Tongue (tissue), 2 donors: Measurements from ENCODE around the gene RBM4B. TPM values are rescaled to one million over a fixed set of nuclear protein-coding genes. Genes with fewer than 3 reads are reported as not detected.
"Not testable (repeated sequence)": the region's sequence is repeated elsewhere in the genome, so short reads cannot be mapped to it uniquely, and the experiment has no call there.

ENCODE experiments used
- DNase-seq: peaks from one replicate; pipeline ENCODE4 v3.0.0-alpha.2; 2015
- total RNA-seq: library from RNA; depleted of rRNA; stranded (reverse); fragments of >200 nt; gene quantifications from one replicate; pipeline ENCODE4 v1.2.3, GENCODE V29; 2014

The RBM4B gene, protein sequence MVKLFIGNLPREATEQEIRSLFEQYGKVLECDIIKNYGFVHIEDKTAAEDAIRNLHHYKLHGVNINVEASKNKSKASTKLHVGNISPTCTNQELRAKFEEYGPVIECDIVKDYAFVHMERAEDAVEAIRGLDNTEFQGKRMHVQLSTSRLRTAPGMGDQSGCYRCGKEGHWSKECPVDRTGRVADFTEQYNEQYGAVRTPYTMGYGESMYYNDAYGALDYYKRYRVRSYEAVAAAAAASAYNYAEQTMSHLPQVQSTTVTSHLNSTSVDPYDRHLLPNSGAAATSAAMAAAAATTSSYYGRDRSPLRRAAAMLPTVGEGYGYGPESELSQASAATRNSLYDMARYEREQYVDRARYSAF
- total RNA-seq, result 25.4 TPM

- peak; percentile 98 for DNase-seq
Measured at GRCh38 chr11:66677599-66678375, at the start of gene RBM4B. Gene RBM4B, minus strand, starts transcription at chr11:66677887. Its CDS starts 808 bp downstream, at chr11:66677079.

DNA sequence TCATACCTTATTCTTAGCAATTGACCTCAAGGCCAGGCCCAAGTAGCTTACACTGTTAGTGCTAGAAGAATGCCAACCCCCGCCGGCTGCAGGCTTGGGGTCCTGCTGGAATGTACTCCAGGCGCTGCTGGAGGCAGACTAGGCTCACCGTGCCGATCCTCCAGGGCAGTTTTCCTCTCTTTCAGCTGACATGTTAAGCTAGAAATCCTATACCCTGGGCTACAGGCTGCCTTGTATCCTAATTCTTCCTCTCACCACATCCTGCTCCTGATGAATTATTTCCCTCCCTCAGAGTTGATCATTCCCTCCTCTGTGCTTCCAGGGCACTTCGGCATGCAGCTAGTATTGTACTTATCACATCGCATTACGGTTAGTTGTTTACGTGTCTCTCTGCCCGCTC lies 48.0 kb upstream of the RBM4B start:
- no peak for DNase-seq

DNA sequence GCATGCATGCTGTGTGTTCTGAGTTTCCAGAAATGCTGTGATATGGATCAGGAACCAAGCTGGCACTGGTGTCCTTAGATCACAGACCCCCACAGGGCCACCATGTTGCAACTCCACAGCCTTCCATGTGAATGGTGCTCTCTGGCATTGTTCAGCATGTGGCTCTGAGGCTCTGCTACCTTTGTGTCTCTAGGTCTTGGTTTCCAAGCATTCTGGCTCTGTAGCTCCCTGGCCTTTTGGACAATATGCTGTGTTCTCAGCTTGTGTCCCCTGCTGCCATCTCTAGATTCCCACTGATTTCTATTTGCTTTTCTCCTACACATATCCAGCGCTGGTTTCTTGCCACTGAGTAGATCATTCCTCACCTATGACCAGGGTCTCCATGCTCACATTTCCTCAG lies 47.4 kb upstream of the RBM4B start:
- DNase-seq, result no peak

DNA sequence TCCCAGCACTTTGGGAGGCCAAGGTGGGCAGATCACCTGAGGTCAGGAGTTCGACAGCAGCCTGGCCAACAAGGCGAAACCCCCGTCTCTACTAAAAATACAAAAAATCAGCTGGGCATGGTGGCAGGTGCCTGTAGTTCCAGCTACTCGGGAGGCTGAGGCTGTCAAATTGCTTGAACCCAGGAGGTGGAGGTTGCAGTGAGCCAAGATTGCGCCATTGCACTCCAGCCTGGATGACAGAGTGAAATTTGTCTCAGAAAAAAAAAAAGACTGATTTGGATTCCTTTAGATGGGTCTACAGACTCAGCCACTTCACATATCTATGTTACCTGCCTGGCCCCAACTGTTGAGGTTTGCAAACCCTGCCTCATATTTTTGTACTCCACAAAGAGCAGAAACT lies 46.5 kb upstream of the RBM4B start:
- DNase-seq, result not testable (repeated sequence)

- no peak for DNase-seq
Measured at GRCh38 chr11:66723693-66724092, 46.0 kb upstream of the RBM4B start.

- DNase-seq, result no peak
Measured at GRCh38 chr11:66722745-66723651, 45.3 kb upstream of the RBM4B start.

- no peak for DNase-seq
Measured at GRCh38 chr11:66721939-66722338, 44.3 kb upstream of the RBM4B start.

- DNase-seq, result no peak
Measured at GRCh38 chr11:66720899-66721470, 43.3 kb upstream of the RBM4B start.

DNA sequence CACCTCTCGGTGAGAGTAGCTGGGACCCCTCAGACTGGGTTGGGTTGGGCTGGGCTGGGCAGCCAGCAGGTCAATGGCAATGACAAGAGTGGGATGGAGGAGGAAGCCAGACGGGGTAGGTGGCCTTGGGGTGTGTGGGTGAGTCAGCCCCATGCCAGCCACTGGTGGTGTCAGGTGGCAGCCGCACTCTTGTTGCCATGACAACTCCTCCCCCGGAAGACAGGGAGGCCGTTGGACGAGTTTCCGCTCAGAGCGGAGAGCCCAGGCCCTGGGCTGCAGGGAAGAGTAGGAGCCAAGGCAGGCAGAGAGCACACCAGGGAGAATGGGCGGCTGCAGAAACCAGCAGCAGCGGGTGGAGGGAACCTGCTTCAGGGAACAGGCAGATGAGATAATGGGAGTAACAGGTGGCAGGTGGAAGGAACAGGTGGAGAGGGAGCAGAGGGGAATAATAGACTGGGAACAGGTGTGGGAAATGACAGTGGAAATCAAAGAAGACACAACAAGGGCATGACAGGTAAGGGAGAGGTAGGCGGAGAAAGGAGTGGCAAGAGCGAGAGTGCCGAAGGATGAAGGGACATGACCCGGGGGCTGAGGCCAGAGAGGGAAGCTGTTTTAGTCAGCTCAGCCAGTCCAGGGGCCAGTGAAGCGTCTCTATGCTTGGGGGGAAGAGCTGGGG lies 42.7 kb upstream of the RBM4B start:
- DNase-seq, result peak; percentile 40

GRCh38 chr11:66719111-66719872 lies 41.6 kb upstream of the RBM4B start:
- DNase-seq, result no peak

GRCh38 chr11:66718320-66718971 lies 40.8 kb upstream of the RBM4B start:
- DNase-seq, result peak; percentile 63

GRCh38 chr11:66717925-66718319 lies 40.2 kb upstream of the RBM4B start:
- DNase-seq, result no peak

GRCh38 chr11:66716996-66717395 lies 39.3 kb upstream of the RBM4B start:
- DNase-seq, result no peak

DNA sequence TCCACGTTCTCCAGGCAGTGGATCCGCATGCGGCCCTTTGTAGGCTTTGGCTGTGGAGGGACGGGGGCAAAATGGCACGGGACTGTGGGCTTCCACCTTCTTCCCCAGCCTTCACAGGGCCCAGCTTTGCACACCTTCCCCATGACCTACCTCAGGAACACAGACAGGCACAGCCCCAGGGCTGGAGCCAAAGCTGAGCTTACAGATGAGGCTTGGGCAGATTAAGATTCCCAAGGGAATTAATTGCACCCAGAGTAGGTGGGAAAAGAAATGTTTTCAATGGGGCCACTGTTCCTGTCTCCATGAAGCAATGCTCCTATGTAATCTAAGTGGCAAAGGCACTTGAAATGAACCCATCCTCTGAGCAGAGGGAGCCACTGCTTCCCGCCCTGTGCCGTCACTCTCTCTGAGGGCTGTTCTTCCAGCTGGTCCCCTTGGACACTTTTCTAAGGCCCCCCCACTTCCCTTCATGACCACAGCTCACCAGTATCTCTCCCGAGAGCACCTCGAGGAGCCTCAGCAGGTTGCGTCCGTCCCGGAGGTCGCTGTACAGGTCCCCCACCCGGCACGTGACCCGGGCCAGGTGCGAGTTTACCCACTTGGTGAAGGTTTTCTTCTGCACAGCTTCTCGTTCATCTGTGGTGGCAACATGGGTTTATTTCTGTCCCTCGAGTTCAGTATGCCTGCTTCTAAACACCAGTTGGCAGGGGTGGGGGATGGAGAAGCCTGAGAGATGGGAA lies 37.8 kb upstream of the RBM4B start:
- DNase-seq, result no peak

DNA sequence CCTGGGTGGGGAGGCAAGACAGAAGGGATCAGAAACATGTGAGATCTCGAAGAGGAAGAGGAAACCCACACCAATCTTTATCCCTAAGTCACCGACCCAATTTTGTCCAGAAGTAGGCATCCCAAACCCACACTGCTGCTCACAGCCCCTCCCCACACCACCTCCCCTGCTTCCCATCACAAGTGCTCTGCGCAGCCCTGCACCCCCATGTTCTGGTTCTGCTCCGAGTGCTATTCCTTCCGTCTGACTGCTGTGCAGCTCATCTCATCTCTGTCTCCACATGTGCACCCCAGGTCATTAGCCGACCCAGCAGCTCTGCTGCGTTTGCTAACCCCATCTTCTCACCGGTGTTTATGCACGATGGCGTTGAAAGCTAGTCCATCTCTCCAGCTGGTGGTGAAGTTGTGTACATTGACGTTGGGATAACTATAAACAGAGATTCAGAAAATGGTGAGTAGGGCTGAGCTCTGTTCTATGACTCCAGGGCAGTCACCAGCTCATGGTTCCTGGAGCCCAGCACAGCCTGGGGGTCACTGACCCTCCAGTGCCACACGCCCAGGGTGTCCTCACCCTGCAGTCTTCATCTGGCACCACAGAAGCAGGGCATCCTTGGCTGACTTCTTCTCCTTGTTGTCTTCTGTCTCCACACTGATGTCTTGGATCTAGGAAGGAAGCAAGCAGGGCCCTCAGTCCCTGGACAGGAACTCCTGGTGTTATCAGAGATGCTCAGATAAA lies 36.2 kb upstream of the RBM4B start:
- DNase-seq, result no peak

- no peak for DNase-seq
Measured at GRCh38 chr11:66710384-66710930, 32.8 kb upstream of the RBM4B start.

- no peak for DNase-seq
Measured at GRCh38 chr11:66708701-66709100, 31.0 kb upstream of the RBM4B start.

DNA sequence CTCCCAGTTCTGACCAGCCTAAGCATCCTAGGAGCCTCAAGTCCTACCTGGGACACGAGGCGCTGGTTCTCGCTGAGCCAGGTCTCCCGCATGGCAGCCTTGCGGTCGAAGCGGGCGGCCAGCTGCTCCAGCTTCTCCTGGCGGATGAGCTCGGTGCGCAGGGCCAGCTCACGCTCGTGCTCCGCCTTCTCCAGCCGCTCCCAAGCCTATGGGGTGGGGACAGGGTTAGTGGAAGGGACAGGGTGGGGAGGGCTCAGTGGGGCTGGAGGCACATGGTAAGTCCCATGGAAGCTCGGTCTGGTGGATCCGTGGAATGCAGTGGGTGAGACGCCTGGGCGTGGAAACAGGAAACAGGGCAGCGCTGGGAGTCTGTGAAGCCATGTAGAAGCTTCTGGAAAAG lies 30.4 kb upstream of the RBM4B start:
- no peak for DNase-seq

DNA sequence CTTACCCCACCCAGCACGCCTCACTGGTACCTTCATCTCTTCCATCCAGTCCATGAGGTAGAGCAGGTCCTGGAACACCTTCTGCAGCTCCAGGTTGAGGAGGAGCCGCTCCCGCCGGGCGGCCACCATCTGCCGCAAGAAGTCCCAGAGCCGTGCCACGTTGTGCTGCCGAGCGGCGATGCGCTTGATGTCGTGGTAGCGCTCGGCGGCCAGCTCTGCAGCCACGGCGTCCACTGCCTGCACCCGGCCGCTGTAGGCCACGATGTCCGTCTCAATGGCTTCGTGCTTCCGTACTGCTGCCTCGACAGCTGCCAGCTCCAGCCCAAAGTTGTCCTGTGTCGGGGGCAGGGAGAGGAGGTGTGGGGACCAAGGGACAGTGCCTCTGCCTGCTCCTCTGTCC lies 29.8 kb upstream of the RBM4B start:
- no peak for DNase-seq
